ENCODE measurements around the gene C1orf226.

- TF ChIP-seq EZH2 (IDR thresholded peaks at IDR 0.05; ENCODE audit: low read depth, low read length, severe bottlenecking) (no peak), GABPA (IDR thresholded peaks at IDR 0.05; ENCODE audit: borderline replicate concordance, insufficient read depth, low read length) (no peak), JUN (IDR thresholded peaks at IDR 0.05; ENCODE audit: low read depth, low read length) (no peak), YY1 (IDR thresholded peaks at IDR 0.05; ENCODE audit: low read depth, low read length) (no peak), POLR2AphosphoS5 (IDR thresholded peaks at IDR 0.05; ENCODE audit: low read depth, low read length) (no peak), EP300 (IDR thresholded peaks at IDR 0.05; ENCODE audit: borderline replicate concordance in 1 of 2, low read depth in 2 of 2, low read length in 2 of 2) (no peak), POLR2A (IDR thresholded peaks at IDR 0.05; ENCODE audit: control extremely low read depth in 1 of 2, low read depth in 2 of 2, low read length in 2 of 2) (no peak), ZNF274 (IDR thresholded peaks at IDR 0.05; ENCODE audit: borderline replicate concordance, extremely low read depth, low read length) (no peak), TCF12 (IDR thresholded peaks at IDR 0.05; ENCODE audit: low read depth, low read length) (no peak), ATF2 (IDR thresholded peaks at IDR 0.05; ENCODE audit: low read length) (no peak), CEBPB (IDR thresholded peaks at IDR 0.05; ENCODE audit: low read depth, low read length) (no peak), RXRA (IDR thresholded peaks at IDR 0.05; ENCODE audit: insufficient read depth, low read depth, low read length) (no peak)
- TF ChIP-seq, protein P1, sequence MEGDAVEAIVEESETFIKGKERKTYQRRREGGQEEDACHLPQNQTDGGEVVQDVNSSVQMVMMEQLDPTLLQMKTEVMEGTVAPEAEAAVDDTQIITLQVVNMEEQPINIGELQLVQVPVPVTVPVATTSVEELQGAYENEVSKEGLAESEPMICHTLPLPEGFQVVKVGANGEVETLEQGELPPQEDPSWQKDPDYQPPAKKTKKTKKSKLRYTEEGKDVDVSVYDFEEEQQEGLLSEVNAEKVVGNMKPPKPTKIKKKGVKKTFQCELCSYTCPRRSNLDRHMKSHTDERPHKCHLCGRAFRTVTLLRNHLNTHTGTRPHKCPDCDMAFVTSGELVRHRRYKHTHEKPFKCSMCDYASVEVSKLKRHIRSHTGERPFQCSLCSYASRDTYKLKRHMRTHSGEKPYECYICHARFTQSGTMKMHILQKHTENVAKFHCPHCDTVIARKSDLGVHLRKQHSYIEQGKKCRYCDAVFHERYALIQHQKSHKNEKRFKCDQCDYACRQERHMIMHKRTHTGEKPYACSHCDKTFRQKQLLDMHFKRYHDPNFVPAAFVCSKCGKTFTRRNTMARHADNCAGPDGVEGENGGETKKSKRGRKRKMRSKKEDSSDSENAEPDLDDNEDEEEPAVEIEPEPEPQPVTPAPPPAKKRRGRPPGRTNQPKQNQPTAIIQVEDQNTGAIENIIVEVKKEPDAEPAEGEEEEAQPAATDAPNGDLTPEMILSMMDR (IDR thresholded peaks at IDR 0.05; ENCODE audit: control extremely low read depth in 1 of 3, insufficient read depth in 1 of 3, low read depth in 1 of 3, low read length in 3 of 3), result no peak
Observed at GRCh38 chr1:162386292-162387225, 5.0 kb downstream of the C1orf226 start.

Data from H1 (cell line).